ENCODE measurements around the gene CFDP1. TPM values are rescaled to one million over a fixed set of nuclear protein-coding genes. Genes with fewer than 3 reads are reported as not detected.
A peak's percentile ranks its signal among the peaks of the same experiment; 100 is the strongest.

The CFDP1 gene
- polyA plus RNA-seq (ENCODE audit: insufficient read length) = 167 TPM
- long read RNA-seq, donor 1, transcript CFDP1-201 (7 exons, 1,275 nt) = major isoform, 49 of 133 reads
- long read RNA-seq, donor 1, transcript CFDP1-207 (5 exons, 1,167 nt) = minor isoform, 5 of 133 reads
- long read RNA-seq, donor 1, partial matches to known transcripts = 76 of 133 reads
- long read RNA-seq, donor 1, other reads (novel, unspliced or antisense) = 0 of 133 reads
- long read RNA-seq, donor 2, transcript CFDP1-201 (7 exons, 1,275 nt) = major isoform, 35 of 144 reads
- long read RNA-seq, donor 2, partial matches to known transcripts = 103 of 144 reads
- long read RNA-seq, donor 2, other reads (novel, unspliced or antisense) = 0 of 144 reads
- long read RNA-seq, donor 3, transcript CFDP1-207 (5 exons, 1,167 nt) = minor isoform, 5 of 82 reads
- long read RNA-seq, donor 3, transcript CFDP1-201 (7 exons, 1,275 nt) = major isoform, 24 of 82 reads
- long read RNA-seq, donor 3, partial matches to known transcripts = 52 of 82 reads
- long read RNA-seq, donor 3, other reads (novel, unspliced or antisense) = 0 of 82 reads
- long read RNA-seq, donor 4, partial matches to known transcripts = 13 of 15 reads
- long read RNA-seq, donor 4, other reads (novel, unspliced or antisense) = 0 of 15 reads
- long read RNA-seq, donor 5, transcript CFDP1-209 (3 exons, 663 nt) = minor isoform, 6 of 191 reads
- long read RNA-seq, donor 5, transcript CFDP1-201 (7 exons, 1,275 nt) = major isoform, 97 of 191 reads
- long read RNA-seq, donor 5, partial matches to known transcripts = 86 of 191 reads
- long read RNA-seq, donor 5, other reads (novel, unspliced or antisense) = 0 of 191 reads
- long read RNA-seq, donor 6, transcript CFDP1-201 (7 exons, 1,275 nt) = major isoform, 28 of 115 reads
- long read RNA-seq, donor 6, partial matches to known transcripts = 79 of 115 reads
- long read RNA-seq, donor 6, other reads (novel, unspliced or antisense) = 0 of 115 reads
- long read RNA-seq, donor 7, transcript CFDP1-201 (7 exons, 1,275 nt) = major isoform, 50 of 178 reads
- long read RNA-seq, donor 7, partial matches to known transcripts = 122 of 178 reads
- long read RNA-seq, donor 7, other reads (novel, unspliced or antisense) = 0 of 178 reads
- long read RNA-seq, donor 8, transcript CFDP1-201 (7 exons, 1,275 nt) = major isoform, 18 of 51 reads
- long read RNA-seq, donor 8, partial matches to known transcripts = 32 of 51 reads
- long read RNA-seq, donor 8, other reads (novel, unspliced or antisense) = 0 of 51 reads

- peak; percentile 96 for DNase-seq
Observed at GRCh38 chr16:75432828-75433731, at the start of gene CFDP1. CFDP1 (minus strand) TSS chr16:75433503; CDS start chr16:75433352, 151 bp downstream.

- no peak for DNase-seq
Observed at GRCh38 chr16:75482434-75483205, 49.3 kb upstream of the CFDP1 start.

- no peak for DNase-seq
Observed at GRCh38 chr16:75481475-75481874, 48.2 kb upstream of the CFDP1 start.

- DNase-seq = no peak
Observed at GRCh38 chr16:75479421-75479990, 46.2 kb upstream of the CFDP1 start.

GRCh38 chr16:75478480-75479345, 45.4 kb upstream of the CFDP1 start:
- no peak for DNase-seq

- DNase-seq = no peak
Observed at GRCh38 chr16:75477680-75478473, 44.6 kb upstream of the CFDP1 start.

GRCh38 chr16:75476817-75477216, 43.5 kb upstream of the CFDP1 start:
- DNase-seq = no peak

- no peak for DNase-seq
Observed at GRCh38 chr16:75475420-75475847, 42.1 kb upstream of the CFDP1 start.

GRCh38 chr16:75472908-75473877, 39.9 kb upstream of the CFDP1 start:
- no peak for DNase-seq

- DNase-seq = peak; percentile 60
Observed at GRCh38 chr16:75471723-75472633, 38.7 kb upstream of the CFDP1 start.

GRCh38 chr16:75466760-75467159, 33.5 kb upstream of the CFDP1 start:
- no peak for DNase-seq

GRCh38 chr16:75464122-75464918, 31.0 kb upstream of the CFDP1 start, which contains the start of gene TMEM170A:
TMEM170A (minus strand) TSS chr16:75464689; CDS start chr16:75464600, 89 bp downstream.
- DNase-seq = peak; percentile 98

- peak; percentile 48 for DNase-seq
Observed at GRCh38 chr16:75463389-75464121, 30.3 kb upstream of the CFDP1 start.

GRCh38 chr16:75462806-75463205, 29.5 kb upstream of the CFDP1 start:
- DNase-seq = no peak
